BJ (cell line): ENCODE data around the gene TGM4. TPM values are rescaled to one million over a fixed set of nuclear protein-coding genes. Genes with fewer than 3 reads are reported as not detected.

ENCODE experiments used
- CTCF ChIA-PET: fragments of 350-600 bp; formaldehyde crosslinking; extraction: SDS; loops from one replicate; lab custom pipeline; 2021; ENCODE audit warnings: antibody characterized with exemption, inconsistent platforms; lab: Yijun Ruan, JAX
- POLR2A ChIA-PET: fragments of 300-600 bp; sonication (Branson Sonifier 250); formaldehyde crosslinking; extraction: SDS; loops from one replicate; lab custom pipeline; 2021; ENCODE audit warnings: antibody characterized with exemption; lab: Charles Lee
- DNase-seq: peaks from one replicate; pipeline ENCODE4 v3.0.0-alpha.2; 2011; ENCODE audit warnings: low read depth
- H3K27me3 ChIP-seq: 2 replicates; pipeline ENCODE4 v1.6.0; 2011; ENCODE audit warnings: low read length; ENCODE audit not compliant: control insufficient read depth, insufficient read depth
- H3K36me3 ChIP-seq: 2 replicates; pipeline ENCODE4 v1.5.1; 2011; ENCODE audit warnings: low read length; ENCODE audit not compliant: control insufficient read depth, insufficient read depth
- H3K4me3 ChIP-seq: 2 replicates; pipeline ENCODE4 v1.5.1; 2011; ENCODE audit warnings: low read depth, mild to moderate bottlenecking, control low read depth, low read length
- polyA plus RNA-seq: library from polyadenylated mRNA; depleted of rRNA; stranded (reverse); fragments of >200 nt; gene quantifications from 2 replicates; pipeline ENCODE4 v1.2.3, GENCODE V29; 2011
- TF ChIP-seq, protein P1 (sequence below): IDR thresholded peaks from 2 replicates; pipeline ENCODE4 v1.5.1; 2011; ENCODE audit warnings: low read depth, mild to moderate bottlenecking, control low read depth, inconsistent platforms, low read length, moderate library complexity; ENCODE audit not compliant: insufficient read depth

TGM4 gene
- polyA plus RNA-seq, 1 experiment, result not detected

DNA sequence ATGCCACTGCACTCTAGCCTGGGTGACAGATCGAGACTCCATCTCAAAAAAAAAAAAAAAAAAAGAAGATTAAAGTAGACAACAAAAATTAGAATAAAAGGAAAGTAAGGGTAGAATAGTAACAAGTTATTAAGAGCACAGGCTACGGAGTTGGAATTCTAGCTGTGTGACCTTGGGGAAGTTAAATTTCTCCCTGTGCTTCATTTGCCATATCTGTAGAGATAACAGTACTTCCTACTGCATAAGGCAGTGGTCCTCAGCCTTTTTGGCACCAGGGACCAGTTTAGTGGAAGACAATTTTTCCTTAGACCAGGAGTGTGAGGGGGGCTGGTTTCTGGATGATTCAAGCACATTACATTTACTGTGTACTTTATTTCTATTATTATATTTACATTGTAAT lies 41.4 kb upstream of the TGM4 start:
- ChIA-PET POLR2A (no interaction called here), CTCF (interaction anchor here (1.0 kb wide), 1 partner anchor 81 kb away, joined by 3 read pairs; no protein-coding TSS in a partner anchor)
- TF ChIP-seq, protein P1, sequence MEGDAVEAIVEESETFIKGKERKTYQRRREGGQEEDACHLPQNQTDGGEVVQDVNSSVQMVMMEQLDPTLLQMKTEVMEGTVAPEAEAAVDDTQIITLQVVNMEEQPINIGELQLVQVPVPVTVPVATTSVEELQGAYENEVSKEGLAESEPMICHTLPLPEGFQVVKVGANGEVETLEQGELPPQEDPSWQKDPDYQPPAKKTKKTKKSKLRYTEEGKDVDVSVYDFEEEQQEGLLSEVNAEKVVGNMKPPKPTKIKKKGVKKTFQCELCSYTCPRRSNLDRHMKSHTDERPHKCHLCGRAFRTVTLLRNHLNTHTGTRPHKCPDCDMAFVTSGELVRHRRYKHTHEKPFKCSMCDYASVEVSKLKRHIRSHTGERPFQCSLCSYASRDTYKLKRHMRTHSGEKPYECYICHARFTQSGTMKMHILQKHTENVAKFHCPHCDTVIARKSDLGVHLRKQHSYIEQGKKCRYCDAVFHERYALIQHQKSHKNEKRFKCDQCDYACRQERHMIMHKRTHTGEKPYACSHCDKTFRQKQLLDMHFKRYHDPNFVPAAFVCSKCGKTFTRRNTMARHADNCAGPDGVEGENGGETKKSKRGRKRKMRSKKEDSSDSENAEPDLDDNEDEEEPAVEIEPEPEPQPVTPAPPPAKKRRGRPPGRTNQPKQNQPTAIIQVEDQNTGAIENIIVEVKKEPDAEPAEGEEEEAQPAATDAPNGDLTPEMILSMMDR, result no peak
- Histone ChIP-seq H3K36me3 (no peaks in the 10 kb centered on the region; the same call in 1 of the 2 replicates), H3K4me3 (no peak overlapping the region), H3K27me3 (no peaks in the 10 kb centered on the region)
- DNase-seq, result no peak

DNA sequence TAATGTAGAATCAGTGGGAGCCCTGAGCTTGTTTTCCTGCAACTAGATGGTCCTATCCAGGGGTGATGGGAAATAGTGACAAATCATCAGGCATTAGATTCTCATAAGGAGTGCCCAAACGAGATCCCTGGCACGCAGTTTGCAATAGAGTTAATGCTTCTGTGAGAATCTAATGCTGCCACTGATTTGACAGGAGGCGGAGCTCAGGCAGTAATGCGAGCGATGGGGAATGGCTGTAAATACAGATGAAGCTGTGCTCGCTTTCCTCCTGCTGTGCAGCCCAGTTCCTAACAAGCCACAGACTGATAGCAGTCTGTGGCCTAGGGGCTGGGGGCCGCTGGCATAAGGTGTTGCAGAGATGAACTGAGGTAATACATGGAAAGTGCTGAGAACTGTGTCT lies 41.0 kb upstream of the TGM4 start:
- POLR2A ChIA-PET, result no interaction called here
- CTCF ChIA-PET, result interaction anchor here (1.0 kb wide), 1 partner anchor 81 kb away, joined by 3 read pairs; no protein-coding TSS in a partner anchor
- DNase-seq, result no peak
- H3K4me3 ChIP-seq, result no peak overlapping the region
- TF ChIP-seq, protein P1, result no peak
- H3K27me3 ChIP-seq, result no peaks in the 10 kb centered on the region
- no peaks in the 10 kb centered on the region; the same call in 1 of the 2 replicates for H3K36me3 ChIP-seq

GRCh38 chr3:44835684-44836083 lies 38.7 kb upstream of the TGM4 start:
- Histone ChIP-seq H3K36me3 (no peaks in the 10 kb centered on the region; the same call in 1 of the 2 replicates), H3K4me3 (no peak overlapping the region), H3K27me3 (no peaks in the 10 kb centered on the region)
- TF ChIP-seq, protein P1, result no peak
- POLR2A ChIA-PET, result no interaction called here
- CTCF ChIA-PET, result interaction anchor here (1.6 kb wide), 1 partner anchor 17 kb away, joined by 4 read pairs; no protein-coding TSS in a partner anchor
- DNase-seq, result no peak

DNA sequence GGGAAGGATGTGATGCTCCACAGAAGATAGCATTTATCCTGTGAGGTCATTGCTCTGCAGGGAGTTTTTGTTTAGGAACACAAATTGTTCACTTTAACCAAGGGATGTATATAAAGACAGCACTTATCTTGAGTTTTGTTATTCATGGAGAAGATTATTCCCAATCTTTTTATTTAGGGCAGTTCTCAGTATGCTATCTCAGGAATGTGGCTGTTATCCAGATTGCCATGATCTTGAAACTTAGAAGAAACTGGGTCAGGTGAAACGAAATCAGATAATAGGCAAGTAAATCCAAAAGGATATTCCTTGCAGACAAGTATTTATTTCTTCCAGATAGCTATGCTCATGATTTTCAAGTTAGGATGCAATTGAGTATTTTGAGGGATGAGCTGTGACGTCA lies 32.0 kb upstream of the TGM4 start:
- TF ChIP-seq, protein P1, result no peak
- no peak for DNase-seq
- Histone ChIP-seq H3K27me3 (no peaks in the 10 kb centered on the region), H3K36me3 (no peaks in the 10 kb centered on the region), H3K4me3 (no peak overlapping the region)
- CTCF ChIA-PET, result interaction anchor here (0.8 kb wide), 1 partner anchor 10 kb away, joined by 3 read pairs; no protein-coding TSS in a partner anchor
- POLR2A ChIA-PET, result no interaction called here

GRCh38 chr3:44845528-44846520 lies 28.6 kb upstream of the TGM4 start:
- H3K36me3 ChIP-seq, result no peaks in the 10 kb centered on the region
- H3K4me3 ChIP-seq, result no peak overlapping the region
- TF ChIP-seq, protein P1, result no peak
- POLR2A ChIA-PET, result no interaction called here
- no peaks in the 10 kb centered on the region for H3K27me3 ChIP-seq
- CTCF ChIA-PET, result no interaction called here
- DNase-seq, result no peak
